HG03571 (cell line): Measurements from ENCODE around the gene PPP1R9B.

Source experiments
- ATAC-seq: cut with Tn5 transposase; IDR thresholded peaks from one replicate; pipeline ENCODE4 v1.9.1; 2021; ENCODE audit not compliant: unreplicated experiment

The PPP1R9B gene

GRCh38 chr17:50110591-50111349, 39.7 kb downstream of the PPP1R9B start:
- no peak for ATAC-seq

- ATAC-seq: no peak
These were observed 40.7 kb downstream of the PPP1R9B start for GRCh38 chr17:50109785-50110184.

- no peak for ATAC-seq
These were observed 41.3 kb downstream of the PPP1R9B start for GRCh38 chr17:50109207-50109606.

GRCh38 chr17:50108556-50108955, 41.9 kb downstream of the PPP1R9B start:
- no peak for ATAC-seq

- no peak for ATAC-seq
These were observed 42.6 kb downstream of the PPP1R9B start for GRCh38 chr17:50107790-50108414.

- ATAC-seq: no peak
These were observed 43.9 kb downstream of the PPP1R9B start for GRCh38 chr17:50106393-50107131.

GRCh38 chr17:50105811-50106210, 44.7 kb downstream of the PPP1R9B start:
- ATAC-seq: no peak

GRCh38 chr17:50103941-50104340, 46.5 kb downstream of the PPP1R9B start:
- no peak for ATAC-seq

GRCh38 chr17:50103252-50103651, 47.2 kb downstream of the PPP1R9B start:
- ATAC-seq: no peak

- ATAC-seq: no peak
These were observed 48.1 kb downstream of the PPP1R9B start for GRCh38 chr17:50102164-50102991.

GRCh38 chr17:50101346-50102163, 48.9 kb downstream of the PPP1R9B start:
- no peak for ATAC-seq

- no peak for ATAC-seq
These were observed 49.5 kb downstream of the PPP1R9B start for GRCh38 chr17:50100921-50101345.

GRCh38 chr17:50100480-50100883, 50.0 kb downstream of the PPP1R9B start:
- ATAC-seq: no peak

GRCh38 chr17:50099003-50099402, 51.5 kb downstream of the PPP1R9B start:
- ATAC-seq: no peak

- ATAC-seq: no peak
These were observed 51.9 kb downstream of the PPP1R9B start for GRCh38 chr17:50098583-50098982.

GRCh38 chr17:50097926-50098325, 52.6 kb downstream of the PPP1R9B start:
- ATAC-seq: no peak

GRCh38 chr17:50097455-50097854, 53.0 kb downstream of the PPP1R9B start:
- no peak for ATAC-seq

GRCh38 chr17:50096758-50097157, 53.7 kb downstream of the PPP1R9B start:
- no peak for ATAC-seq

GRCh38 chr17:50096092-50096491, 54.4 kb downstream of the PPP1R9B start:
- ATAC-seq: no peak

- ATAC-seq: no peak
These were observed 54.8 kb downstream of the PPP1R9B start for GRCh38 chr17:50095626-50096037.
